GM19099 (cell line): ENCODE measurements around the gene RIMS3.

Experiments
- POLR2A ChIP-seq: IDR thresholded peaks from 3 replicates; pipeline ENCODE4 v1.6.1; 2011; ENCODE audit warnings: low read depth; ENCODE audit not compliant: insufficient read length; ENCODE audit errors: extremely low read depth

Gene RIMS3

DNA sequence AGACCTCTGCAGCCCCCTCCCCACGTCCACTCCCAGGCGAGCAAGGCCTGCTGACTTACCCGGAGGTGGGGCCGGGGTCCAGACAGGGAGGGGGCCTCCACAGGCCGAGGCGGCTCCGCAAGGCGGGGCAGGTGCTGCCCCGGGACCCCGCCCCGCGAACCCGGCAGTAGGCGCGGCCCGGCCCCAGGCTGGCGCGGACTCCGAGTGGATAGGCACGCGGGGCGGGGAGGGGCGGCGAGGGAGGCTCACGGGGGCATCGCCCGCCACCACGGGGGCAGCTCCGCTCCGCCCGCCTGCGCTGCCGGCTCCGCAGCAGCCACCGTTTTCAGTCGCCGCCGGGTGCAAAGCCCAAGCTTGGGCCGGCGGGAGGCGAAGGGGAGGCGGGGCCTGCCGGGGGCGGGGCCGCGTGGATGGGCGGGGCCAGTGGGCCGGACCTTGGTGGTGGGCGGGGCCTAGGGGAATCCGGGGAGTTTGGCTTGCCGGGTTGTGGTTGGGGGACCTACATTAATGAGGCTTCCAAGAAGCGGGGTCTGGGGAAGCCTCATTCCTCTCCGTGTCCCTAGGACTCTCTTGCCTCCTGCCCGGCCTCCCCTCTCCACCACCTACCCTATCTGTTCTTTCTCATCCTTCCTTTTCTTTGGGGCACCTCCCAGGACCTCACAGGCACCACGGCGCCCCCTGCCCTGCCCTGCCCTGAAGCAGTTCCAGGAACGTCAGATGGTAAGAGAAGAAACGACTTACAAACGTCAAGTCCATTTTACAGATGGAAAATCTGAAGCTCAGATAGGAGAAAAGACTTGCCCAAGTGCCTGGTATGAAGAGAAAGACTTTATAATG, at the start of gene RIMS3:
Gene RIMS3, minus strand, starts transcription at position 348 of the 837 bp plus-strand sequence. CDS start 23,757 bp downstream, outside the sequence.
- no peak for TF ChIP-seq POLR2A

DNA sequence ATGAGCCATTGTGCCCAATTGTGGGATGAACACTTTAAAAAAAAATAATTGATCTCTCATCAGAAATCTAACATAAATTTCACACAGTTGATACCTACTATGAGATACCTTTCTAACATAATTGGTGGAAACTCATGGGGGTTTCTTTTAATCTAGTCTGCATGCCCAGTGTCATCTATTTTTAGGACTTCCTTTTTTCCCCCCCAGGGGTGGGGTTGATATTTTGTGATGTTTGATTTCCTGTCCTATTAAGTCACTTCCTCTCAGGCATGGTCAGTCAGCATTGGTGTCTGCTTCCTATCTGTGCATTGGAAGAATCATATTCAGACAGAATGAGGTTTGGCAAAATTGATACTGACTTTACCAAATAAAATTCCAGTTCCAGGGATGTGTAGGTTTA, 47.5 kb upstream of the RIMS3 start:
- peak; percentile 19 for TF ChIP-seq POLR2A

DNA sequence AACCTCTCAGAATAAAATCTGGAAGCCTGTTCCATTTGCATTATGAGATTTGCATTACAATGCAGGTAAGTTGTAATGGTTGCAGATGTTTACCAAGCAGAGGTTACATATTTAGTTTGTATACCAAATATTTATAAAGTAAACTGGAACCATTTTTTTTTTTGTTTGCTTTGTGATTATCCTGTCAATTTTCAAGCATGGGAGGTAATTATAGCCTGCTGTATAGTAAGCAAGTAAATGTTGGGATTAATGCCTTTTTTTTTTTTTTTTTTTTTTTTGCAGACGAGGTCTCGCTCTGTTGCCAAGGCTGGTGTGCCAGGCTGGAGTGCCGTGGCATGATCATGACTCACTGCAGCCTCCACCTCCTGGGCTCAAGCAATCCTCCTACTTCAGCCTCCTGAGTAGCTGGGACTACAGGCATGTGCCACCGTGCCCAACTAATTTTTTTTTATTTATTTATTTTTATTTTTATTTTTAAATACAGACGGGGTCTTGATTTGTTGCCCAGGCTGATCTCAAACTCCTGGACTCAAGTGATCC, 47.0 kb upstream of the RIMS3 start:
- TF ChIP-seq POLR2A = no peak

DNA sequence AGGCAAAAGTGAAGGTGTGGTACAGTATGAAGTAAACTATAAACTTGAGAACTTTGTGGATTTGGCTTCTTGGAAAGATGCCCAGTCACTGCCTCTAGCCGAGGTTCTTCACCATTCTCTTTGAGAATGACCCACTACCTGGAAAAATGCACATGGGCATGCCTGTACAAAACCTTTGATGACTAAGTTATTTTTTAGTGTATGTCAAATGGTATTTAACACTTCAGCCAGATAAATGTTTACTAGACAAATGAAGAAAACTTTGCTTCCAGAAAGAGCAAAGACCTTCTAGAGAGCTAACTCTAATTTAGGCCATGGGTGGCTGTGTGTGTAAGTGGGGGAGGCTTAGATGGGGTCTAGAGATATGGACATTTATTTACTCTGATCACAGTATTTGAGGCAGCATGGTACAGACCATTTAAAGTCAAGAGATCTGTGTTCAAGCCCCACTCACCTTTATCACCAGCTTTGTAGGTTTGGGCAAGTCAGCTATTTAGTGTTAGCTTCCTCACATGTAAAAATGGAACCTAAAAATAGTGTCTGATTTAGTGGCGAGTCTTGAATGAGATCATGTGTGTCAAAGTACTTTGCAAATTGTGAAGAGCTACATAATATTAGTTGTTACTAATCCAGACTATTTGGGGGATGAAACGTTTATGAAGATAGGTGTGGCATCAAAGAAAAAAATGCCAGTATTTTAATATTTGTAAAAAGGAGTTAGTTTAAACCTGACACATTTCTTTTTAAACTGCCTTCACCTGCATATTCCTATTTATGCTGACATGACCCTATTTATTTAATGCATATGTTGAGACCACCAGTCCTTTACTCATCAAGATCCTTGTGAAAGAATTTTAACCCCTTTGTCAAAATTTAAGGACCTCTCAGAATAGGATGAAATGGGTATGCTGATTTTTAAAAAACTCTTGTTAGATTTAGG, 46.3 kb upstream of the RIMS3 start:
- no peak for TF ChIP-seq POLR2A

DNA sequence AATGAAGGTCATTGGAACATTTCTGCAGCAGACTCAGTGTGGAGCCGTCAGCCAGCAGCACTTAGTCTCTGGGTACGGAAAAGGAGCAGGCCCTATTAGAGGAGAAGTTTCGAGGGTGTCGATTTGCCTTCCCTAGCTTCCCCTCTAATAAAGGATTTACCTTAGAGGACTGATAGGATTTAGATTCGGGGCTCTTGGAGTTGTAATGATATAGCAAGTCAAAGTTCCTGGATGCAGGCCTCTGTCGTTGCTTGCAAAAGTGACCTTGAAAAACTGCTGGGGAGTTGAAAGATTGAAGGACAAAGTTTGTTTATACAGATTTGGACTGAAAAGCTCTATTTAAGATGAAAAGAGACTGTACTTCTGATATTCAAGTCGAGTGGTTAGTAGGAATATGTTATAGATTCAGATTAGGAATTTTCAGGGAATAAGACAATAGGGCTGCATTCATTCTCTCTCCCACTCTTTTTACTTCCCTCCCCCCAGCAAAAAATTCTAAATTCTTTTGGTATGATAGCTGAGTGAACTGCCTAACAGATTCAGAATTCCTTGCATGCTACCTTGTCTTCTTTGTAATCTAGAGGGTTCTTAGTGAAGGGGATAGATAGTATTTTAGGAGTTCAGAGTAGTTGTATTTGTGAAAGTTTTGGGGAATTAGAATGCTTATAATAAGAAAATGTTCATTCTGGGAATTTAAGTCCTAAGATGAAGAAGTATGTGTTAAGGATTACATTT, 45.3 kb upstream of the RIMS3 start:
- TF ChIP-seq POLR2A = no peak

DNA sequence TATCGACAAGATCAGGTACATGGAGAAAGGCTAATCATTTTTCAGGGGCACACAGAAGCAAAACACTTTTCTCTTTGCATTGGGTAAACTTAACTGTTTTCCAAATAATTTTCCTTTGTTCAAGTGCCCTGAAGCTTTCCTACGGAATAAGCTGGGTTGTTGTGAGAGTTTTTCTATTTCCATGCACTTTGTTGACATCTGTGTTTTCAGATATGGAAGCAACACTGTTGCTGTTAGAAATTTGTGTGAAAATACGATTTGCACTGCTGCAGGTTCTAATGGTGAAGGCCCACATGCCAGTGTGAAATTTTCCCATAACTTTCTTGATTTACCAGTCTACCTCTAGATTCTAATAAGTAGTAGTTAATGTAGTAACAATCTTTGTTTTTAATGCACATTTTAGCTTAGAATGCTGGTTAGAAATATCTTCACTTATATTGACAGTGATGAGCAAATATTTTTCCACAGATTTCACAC, 44.4 kb upstream of the RIMS3 start:
- TF ChIP-seq POLR2A = no peak

DNA sequence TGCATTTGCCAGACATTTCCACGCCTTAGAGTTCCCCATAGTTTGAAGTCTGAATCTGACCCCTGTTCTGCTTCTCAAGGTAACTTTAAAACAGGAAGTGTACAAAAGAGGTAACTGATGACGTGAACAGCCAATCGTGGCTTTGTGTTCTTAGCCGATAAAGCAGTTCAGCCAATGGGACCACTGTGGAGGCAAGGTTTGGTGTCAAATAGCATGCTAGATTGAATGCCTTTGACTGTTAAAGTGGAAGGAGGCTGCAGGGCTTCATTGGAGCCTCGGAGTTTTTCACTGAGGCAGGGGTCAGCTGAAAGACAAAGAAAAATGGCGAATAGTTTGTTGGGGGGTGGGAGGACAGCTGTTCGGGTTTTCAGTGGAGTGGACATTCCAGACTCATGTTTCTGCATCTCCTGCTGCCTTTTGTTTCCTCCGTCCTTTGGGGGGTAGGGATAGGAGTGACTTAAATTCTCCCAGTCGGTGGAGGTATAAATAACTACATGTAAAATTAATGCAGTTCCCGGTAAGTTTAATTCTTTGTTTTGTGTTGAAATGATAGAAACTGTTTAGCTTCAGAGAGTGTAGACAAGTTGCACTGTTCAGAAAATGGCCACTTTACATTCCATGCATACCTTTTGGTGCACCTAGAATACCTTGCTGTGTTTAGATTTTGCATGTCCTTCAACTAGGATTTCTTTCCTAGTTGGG, 43.8 kb upstream of the RIMS3 start:
- TF ChIP-seq POLR2A = peak; percentile 64

DNA sequence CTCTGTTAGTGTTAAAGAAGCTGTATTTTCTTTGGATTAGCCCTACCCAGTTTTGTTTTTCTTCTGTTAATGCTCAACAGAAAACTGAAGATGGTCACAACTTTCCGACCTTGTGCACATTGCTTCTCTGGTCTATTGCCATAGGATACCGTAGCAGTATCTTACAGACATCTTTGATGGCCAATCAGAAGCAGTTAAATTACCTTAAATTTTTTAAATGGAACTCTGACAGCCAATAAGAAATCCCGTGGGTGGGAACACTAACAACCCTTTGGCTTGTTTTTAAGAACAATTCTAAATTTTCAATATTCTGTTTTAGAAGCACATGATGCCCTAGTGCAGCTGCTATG, 43.2 kb upstream of the RIMS3 start:
- TF ChIP-seq POLR2A = no peak

DNA sequence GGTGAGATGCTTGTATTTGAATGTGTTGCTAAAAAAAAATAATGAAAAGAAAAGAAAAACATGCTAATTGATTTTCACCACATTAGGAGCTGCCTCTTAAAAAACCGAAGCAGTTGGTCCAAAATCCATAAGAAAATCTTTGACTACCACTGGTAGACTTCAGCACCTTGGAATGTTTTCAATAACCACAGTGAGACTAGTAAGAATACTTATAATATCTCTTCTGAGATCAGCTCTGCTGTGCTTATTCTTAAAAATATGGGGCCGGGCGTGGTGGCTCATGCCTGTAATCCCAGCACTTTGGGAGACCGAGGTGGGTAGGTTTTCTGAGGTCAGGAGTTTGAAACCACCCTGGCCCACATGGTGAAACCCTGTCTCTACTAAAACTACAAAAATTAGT, 41.1 kb upstream of the RIMS3 start:
- no peak for TF ChIP-seq POLR2A

DNA sequence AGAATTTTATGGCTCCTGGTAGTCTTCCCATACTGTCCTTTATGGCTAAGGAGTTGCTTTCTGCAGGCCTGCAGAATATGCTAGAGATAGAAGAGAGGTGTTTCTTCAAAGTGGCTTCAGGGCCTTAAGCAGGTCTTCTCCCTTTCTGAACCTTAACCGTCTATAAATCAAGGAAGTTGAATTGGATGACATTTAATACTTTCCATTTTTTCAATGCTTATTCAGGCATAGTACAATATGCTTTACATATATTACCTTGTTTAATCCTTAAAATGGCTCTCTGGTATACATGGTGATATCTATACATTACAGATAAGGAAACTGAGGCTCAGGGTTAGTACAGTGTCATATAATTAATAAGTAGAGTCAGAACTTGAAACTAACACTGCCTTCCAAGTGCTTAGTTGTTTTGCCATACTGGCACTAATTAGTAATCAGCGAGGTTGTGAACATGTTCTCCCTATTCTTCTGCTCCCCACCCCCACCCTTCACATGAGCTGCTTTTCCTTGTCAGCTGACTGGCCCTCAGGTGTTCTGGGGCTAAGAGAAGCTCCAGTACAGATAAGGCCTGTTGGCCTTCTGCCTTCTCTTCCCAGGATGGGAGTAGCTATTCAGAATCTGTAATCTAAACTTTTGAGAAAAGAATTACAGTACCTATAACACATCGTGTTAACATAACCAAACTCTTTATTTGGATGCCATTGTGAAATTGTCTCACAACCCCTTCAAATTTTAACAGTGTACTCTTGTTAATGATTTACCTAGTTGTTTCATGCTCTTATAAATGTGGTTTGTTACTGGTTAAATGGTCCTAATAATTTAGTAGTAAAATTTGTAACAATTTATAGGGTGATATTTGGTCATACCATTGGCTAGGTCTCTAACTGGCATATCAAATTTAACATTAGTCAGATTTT, 39.6 kb upstream of the RIMS3 start:
- no peak for TF ChIP-seq POLR2A

DNA sequence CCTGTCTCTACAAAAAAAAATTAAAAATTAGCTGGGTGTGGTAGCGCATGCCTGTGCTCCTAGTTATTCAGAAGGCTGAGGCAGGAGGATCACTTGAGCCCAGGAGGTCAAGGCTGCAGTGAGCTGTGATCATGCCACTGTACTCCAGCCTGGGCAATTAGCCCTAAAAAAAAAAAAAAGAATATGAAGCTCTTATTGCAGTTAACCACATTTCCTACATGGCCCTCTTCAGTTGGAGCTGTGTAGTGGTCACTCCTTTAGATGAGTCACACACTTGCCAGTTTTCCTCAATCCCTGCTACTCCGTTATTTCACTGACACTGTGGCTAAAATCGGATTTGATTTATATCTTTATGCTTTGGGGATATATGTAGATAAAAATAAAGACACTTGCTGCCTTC, 37.8 kb upstream of the RIMS3 start:
- TF ChIP-seq POLR2A = no peak

DNA sequence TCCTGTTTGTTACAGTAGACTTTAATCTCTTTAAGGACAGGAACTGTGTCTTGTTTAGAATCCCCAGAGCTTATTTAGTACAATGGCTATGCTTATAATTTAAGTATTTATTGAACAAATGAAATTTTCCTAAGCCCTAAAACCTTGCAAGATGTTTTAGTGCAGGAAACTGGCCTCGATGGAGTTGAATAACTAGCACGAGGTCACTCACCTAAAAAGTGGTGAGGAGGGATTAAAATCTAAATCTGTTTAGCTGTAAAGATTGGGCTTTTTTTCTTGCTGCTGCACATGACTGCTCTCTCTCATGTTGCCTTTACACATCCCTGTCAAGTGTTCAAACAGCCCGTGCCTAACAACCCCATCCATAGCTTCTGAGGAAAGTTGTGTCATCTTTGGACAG, 36.2 kb upstream of the RIMS3 start:
- no peak for TF ChIP-seq POLR2A

DNA sequence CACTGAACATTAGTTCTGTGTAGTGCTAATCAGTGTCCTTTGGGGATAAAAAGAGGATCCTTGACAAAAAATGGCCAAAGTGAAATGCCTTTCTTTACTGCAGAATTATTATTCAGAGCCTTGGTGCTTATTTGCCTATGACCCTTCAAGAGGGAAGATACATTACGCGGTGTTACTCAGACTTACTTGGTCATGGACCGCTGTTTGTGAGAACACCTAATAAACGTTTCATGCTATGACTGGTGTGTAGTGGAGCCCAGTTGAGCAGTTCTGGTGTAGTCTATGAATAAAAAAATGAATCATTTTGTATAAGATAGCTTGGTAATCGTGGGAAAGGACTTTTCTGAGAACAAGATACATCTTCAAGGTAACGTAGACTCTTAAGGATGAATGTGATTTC, 34.3 kb upstream of the RIMS3 start:
- no peak for TF ChIP-seq POLR2A
